ENCODE measurements around the gene ZNF664. TPM values are rescaled to one million over a fixed set of nuclear protein-coding genes. Genes with fewer than 3 reads are reported as not detected.

Gene ZNF664
- total RNA-seq, 1 experiment from 2014 or later, result 124 TPM

DNA sequence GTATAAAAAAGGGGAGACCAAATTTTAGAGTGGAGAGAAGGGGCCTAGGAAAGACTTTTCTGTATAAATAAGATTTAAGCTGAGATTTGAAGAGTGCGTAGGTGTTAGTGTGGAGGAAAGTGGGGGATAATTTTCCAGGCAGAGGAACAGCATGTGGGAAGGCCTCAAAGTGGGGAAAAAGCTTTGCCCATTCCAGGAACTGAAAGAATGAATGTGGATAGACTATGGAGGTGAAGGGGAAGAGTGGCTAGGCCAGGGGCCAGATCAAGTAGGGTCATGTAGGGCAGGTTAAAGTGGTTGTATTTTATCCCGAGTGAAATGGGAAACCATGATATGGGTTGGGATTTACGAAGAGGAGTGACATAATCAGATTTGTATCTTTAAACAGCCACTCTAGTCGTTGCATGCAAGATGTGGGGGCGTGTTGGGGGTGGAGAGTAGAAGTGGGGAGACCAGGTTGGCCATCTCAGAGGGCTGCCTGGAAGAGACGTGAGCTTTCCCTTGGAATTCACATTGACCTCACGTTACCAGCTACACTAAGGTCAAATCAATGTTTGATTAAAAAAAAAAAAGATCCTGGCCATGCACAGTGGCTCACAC, 3.3 kb downstream of the ZNF664 start:
- Histone ChIP-seq H3K9ac (ENCODE audit: low read length) (no peak overlapping the region), H3K79me2 (ENCODE audit: insufficient read depth, low read length) (peaks cover 62% of the 10 kb centered on the region), H4K20me1 (ENCODE audit: insufficient read depth) (peaks cover 3% of the 10 kb centered on the region; the same call in 1 of the 2 replicates), H2AFZ (ENCODE audit: low read depth, low read length, poor library complexity, severe bottlenecking) (no peak overlapping the region), H3K4me3 (replicated peaks in 1 of 2; ENCODE audit: low read depth in 1 of 2, low read length in 2 of 2) (no peak overlapping the region), H3K4me1 (ENCODE audit: control insufficient read depth in 1 of 2, insufficient read depth in 2 of 2, low read length in 2 of 2) (peaks cover 8 to 14% of the 10 kb centered on the region in 2 experiments; a peak in 3 of 4 replicates), H3K27me3 (ENCODE audit: insufficient read depth, low read length) (no peaks in the 10 kb centered on the region), H3K9me3 (ENCODE audit: control insufficient read depth in 1 of 2, insufficient read depth in 1 of 2, low read depth in 1 of 2, low read length in 2 of 2) (no peaks in the 10 kb centered on the region), H3K4me2 (ENCODE audit: low read length) (no peak overlapping the region), H3K27ac (ENCODE audit: low read depth, low read length) (no peak overlapping the region), H3K36me3 (ENCODE audit: control insufficient read depth in 1 of 2, insufficient read depth in 2 of 2, low read length in 2 of 2) (peaks cover 10 to 17% of the 10 kb centered on the region in 2 experiments; a peak in 2 of 4 replicates), H3K9me2 (ENCODE audit: insufficient read depth) (no peaks in the 10 kb centered on the region)
- DNase-seq (ENCODE audit: low read depth, low spot score) (no peak), ATAC-seq (no peak)
- no TSS peak for BruUV-seq (replicated peaks)
- POLR2A ChIA-PET, result no interaction called here
- intact Hi-C loops (cut with micrococcal nuclease), result no loop called here
- CTCF ChIA-PET, result interaction anchor here (0.6 kb wide), 1 partner anchor 60 kb away, joined by 3 read pairs; no protein-coding TSS in a partner anchor
- RAD21 ChIA-PET (ENCODE audit: low non-redundant PET in 1 of 2, low total read pairs in 2 of 2, uncharacterized antibody in 2 of 2, unreplicated experiment in 2 of 2), result no interaction called here
- TF ChIP-seq FOSL1 (IDR thresholded peaks at IDR 0.05; ENCODE audit: low read depth) (no peak), EZH2phosphoT487 (IDR thresholded peaks at IDR 0.05; ENCODE audit: borderline replicate concordance) (no peak), SRF (IDR thresholded peaks at IDR 0.05; ENCODE audit: low read depth) (no peak), POLR2AphosphoS5 (IDR thresholded peaks at IDR 0.05; ENCODE audit: low read depth, low read length) (no peak), ELF1 (IDR thresholded peaks at IDR 0.05; ENCODE audit: borderline replicate concordance, low read depth) (no peak), JUND (IDR thresholded peaks at IDR 0.05) (no peak), POLR2A (IDR thresholded peaks at IDR 0.05; ENCODE audit: borderline replicate concordance, extremely low read depth, insufficient read depth, insufficient read length) (no peak), EZH2 (IDR thresholded peaks at IDR 0.05) (no peak), SIN3A (IDR thresholded peaks at IDR 0.05; ENCODE audit: low read depth) (no peak)
- TF ChIP-seq, protein P1, sequence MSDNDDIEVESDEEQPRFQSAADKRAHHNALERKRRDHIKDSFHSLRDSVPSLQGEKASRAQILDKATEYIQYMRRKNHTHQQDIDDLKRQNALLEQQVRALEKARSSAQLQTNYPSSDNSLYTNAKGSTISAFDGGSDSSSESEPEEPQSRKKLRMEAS (IDR thresholded peaks at IDR 0.05), result no peak
- TF ChIP-seq, protein P2, sequence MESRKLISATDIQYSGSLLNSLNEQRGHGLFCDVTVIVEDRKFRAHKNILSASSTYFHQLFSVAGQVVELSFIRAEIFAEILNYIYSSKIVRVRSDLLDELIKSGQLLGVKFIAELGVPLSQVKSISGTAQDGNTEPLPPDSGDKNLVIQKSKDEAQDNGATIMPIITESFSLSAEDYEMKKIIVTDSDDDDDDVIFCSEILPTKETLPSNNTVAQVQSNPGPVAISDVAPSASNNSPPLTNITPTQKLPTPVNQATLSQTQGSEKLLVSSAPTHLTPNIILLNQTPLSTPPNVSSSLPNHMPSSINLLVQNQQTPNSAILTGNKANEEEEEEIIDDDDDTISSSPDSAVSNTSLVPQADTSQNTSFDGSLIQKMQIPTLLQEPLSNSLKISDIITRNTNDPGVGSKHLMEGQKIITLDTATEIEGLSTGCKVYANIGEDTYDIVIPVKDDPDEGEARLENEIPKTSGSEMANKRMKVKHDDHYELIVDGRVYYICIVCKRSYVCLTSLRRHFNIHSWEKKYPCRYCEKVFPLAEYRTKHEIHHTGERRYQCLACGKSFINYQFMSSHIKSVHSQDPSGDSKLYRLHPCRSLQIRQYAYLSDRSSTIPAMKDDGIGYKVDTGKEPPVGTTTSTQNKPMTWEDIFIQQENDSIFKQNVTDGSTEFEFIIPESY (IDR thresholded peaks at IDR 0.05; ENCODE audit: extremely low read depth, insufficient replicate concordance, low read length), result no peak

Measured in HCT116 (cell line).